ACC112 (cell line): Measurements from ENCODE around the gene F2RL2.

ENCODE experiments used
- H2AFZ ChIP-seq: fragments of 200-600 bp; sonication (generic); one replicate; pipeline ENCODE4 v1.6.0; 2017; ENCODE audit warnings: antibody characterized with exemption, low read length; ENCODE audit not compliant: unreplicated experiment
- H3K27ac ChIP-seq: fragments of 200-600 bp; sonication (generic); 2 replicates; pipeline ENCODE4 v1.5.1; 2014; ENCODE audit warnings: low read depth, mild to moderate bottlenecking, antibody characterized with exemption, low read length, moderate library complexity
- H3K27me3 ChIP-seq: fragments of 200-600 bp; sonication (generic); 2 replicates; pipeline ENCODE4 v1.6.1; 2014; ENCODE audit warnings: mild to moderate bottlenecking, antibody characterized with exemption, low read length, moderate library complexity, mixed read lengths; ENCODE audit not compliant: insufficient read depth
- H3K36me3 ChIP-seq: fragments of 200-600 bp; sonication (generic); 2 replicates; pipeline ENCODE4 v1.6.1; 2016; ENCODE audit warnings: mild to moderate bottlenecking, antibody characterized with exemption, low read length, moderate library complexity, mixed read lengths; ENCODE audit not compliant: insufficient read depth
- H3K4me1 ChIP-seq: fragments of 200-600 bp; sonication (generic); one replicate; pipeline ENCODE4 v1.6.1; 2016; ENCODE audit warnings: low read length, mixed read lengths; ENCODE audit not compliant: insufficient read depth, unreplicated experiment, control insufficient read depth
- H3K4me3 ChIP-seq: fragments of 200-600 bp; sonication (generic); 2 replicates; pipeline ENCODE4 v1.5.1; 2014; ENCODE audit warnings: mild to moderate bottlenecking, low read depth, low read length
- H3K79me2 ChIP-seq: fragments of 200-600 bp; sonication (generic); one replicate; pipeline ENCODE4 v1.6.0; 2016; ENCODE audit warnings: low read length; ENCODE audit not compliant: control insufficient read depth, unreplicated experiment, insufficient read depth

Gene F2RL2

DNA sequence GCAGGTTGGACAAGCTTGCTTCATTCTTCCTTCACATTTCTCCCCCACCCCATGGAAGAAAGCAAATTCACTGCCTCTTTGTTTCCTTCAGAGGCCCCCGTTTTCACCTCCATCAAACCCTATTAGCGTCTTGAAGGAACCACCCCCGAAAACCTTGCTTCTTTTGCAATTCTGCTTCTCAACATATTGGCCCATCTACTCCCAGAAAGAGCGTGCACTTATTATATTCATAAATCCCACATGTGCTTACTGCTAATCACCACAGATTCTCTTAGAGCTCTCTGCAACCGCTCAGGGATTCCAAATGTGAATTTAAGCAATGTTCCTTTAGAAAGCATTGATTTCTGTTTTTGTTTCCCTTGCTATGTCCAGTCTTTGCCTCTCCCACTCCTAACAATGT is 1.1 kb downstream of the F2RL2 start:
- Histone ChIP-seq H3K27me3 (no peaks in the 10 kb centered on the region), H3K36me3 (no peaks in the 10 kb centered on the region), H3K4me1 (peaks cover 14% of the 10 kb centered on the region), H3K4me3 (peak overlapping the region; percentile 34; the same call in 1 of the 2 replicates), H3K27ac (no peak overlapping the region), H2AFZ (no peak overlapping the region), H3K79me2 (no peaks in the 10 kb centered on the region)

DNA sequence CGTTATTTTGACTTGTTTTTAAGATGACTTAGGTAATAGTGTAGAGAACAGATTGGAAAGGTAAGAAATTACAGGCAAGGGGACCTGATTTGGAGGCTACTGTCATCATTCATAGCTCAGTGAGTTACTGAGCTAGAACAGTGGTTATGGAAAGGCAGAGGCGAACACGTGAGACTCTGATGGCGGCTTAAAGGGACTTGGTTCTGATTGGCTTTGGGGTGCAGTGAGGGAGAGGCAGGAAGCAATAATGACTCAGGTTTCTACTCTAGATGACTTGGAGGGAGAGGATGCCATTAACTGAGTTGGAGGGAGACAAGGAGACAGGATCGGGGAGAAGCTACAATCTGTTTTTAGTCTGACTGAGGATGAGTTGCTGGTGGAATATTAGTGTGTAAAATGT is 3.0 kb downstream of the F2RL2 start:
- H3K4me3 ChIP-seq = no peak overlapping the region
- no peaks in the 10 kb centered on the region for H3K36me3 ChIP-seq
- H3K27me3 ChIP-seq = no peaks in the 10 kb centered on the region
- H3K27ac ChIP-seq = no peak overlapping the region
- no peak overlapping the region for H2AFZ ChIP-seq
- H3K79me2 ChIP-seq = no peaks in the 10 kb centered on the region
- peaks cover 29% of the 10 kb centered on the region for H3K4me1 ChIP-seq

DNA sequence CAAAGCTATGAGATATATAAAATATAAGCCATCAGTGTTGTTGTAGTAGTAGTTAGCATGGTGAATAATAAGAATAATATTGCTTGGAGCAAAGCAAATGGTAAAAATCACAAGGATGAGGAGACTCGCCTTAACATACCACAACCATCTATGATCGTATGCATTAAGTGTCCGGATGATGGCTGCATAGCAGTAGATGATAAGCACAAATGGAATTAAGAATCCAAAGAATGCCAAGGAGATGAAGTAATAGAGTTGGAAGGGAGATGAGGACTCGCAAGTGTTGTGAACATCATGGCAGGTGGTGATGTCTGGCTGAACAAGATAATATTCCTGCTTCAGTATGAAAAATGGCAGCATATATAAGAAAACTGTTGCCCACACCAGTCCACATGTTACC is 5.5 kb downstream of the F2RL2 start:
- H3K27ac ChIP-seq = peak overlapping the region; percentile 76
- peaks cover 25% of the 10 kb centered on the region for H3K4me1 ChIP-seq

DNA sequence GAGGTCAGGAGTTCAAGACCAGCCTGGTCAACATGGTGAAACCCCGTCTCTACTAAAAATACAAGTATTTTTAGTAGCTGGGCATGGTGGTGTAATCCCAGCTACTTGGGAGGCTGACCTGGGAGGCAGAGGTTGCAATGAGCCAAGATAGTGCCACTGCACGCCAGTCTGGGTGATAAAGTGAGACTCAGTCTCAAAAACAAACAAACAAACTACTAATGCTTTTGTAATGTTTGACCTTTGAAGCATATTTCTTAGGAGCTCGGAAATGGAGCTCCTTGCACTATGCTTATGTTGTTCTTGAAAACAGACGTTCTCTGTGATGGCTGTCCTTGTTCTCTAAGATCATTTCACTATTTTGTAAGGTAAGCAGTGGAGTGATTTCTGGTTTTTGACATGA is 6.0 kb downstream of the F2RL2 start:
- Histone ChIP-seq H3K4me3 (peak overlapping the region; percentile 23; the same call in 1 of the 2 replicates), H3K36me3 (no peaks in the 10 kb centered on the region), H3K4me1 (peaks cover 25% of the 10 kb centered on the region), H3K79me2 (no peaks in the 10 kb centered on the region), H3K27me3 (no peaks in the 10 kb centered on the region), H2AFZ (no peak overlapping the region), H3K27ac (peak overlapping the region; percentile 76)

More for the DNA sequence above, 5.5 kb downstream of the F2RL2 start:
- Histone ChIP-seq H2AFZ (no peak overlapping the region), H3K79me2 (no peaks in the 10 kb centered on the region), H3K27me3 (no peaks in the 10 kb centered on the region), H3K4me3 (no peak overlapping the region), H3K36me3 (no peaks in the 10 kb centered on the region)

DNA sequence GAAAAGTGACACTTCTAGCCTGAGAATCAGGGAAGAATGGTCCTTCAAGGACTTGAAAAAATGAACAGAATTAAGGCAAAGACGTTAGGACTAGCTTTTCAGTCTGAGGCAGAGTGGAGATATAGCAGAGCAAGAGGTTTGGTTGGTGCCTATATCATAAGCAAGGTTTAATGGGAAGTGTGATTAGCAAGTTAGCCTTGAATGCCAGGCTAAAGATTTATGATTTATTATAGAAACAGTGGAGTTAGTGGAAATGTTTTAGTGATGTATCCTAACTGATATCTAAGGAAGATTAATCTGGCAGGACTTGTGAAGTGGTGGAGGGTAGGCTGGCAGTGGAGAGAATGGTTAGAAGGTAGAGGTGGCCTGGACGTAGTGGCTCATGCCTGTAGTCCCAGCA is 7.0 kb downstream of the F2RL2 start:
- no peaks in the 10 kb centered on the region for H3K27me3 ChIP-seq
- H3K79me2 ChIP-seq = no peaks in the 10 kb centered on the region
- H2AFZ ChIP-seq = no peak overlapping the region
- H3K4me3 ChIP-seq = no peak overlapping the region
- H3K4me1 ChIP-seq = peaks cover 25% of the 10 kb centered on the region
- H3K36me3 ChIP-seq = no peaks in the 10 kb centered on the region
- no peak overlapping the region for H3K27ac ChIP-seq

DNA sequence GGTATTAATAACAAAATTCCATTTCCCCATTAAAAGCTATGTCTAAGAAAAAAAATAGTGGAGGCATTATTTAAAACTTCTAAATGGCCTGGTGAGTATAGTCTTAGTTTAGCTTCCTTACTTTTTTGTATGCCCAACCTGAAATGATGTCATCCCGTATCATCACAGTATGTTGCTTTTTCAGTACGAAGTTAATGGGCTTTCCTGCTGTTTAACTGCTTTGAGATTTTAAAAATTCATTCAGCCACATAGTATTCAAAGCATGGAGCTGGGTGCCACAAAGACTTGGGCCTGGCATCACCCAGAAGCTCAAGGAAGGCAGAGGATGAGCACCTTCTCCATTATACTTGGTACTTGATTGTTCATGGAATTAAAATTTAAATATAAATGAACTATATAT is 7.4 kb downstream of the F2RL2 start:
- Histone ChIP-seq H3K79me2 (no peaks in the 10 kb centered on the region), H3K27me3 (no peaks in the 10 kb centered on the region), H3K4me1 (peaks cover 25% of the 10 kb centered on the region), H3K4me3 (no peak overlapping the region), H3K27ac (no peak overlapping the region), H3K36me3 (no peaks in the 10 kb centered on the region), H2AFZ (no peak overlapping the region)

DNA sequence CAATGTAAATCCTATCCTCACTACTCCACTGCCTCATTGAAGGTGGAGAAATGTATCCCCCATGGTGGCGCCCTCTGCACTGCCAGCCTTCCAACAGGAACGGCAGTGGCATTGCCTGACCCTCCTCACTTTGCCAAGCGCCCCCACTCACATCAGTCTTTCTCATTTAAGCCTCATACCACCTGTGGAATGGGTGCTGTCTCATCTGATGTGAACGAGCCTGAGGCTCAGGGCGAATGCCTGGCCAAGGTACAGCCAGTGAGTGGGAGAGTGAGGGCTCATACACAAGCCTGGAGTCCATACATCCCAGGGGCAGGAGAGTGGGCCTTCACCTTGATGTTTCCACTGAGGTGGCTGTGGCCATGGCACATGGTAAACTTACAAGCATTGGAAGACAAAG is 10.3 kb downstream of the F2RL2 start:
- Histone ChIP-seq H3K27ac (no peak overlapping the region), H3K4me3 (no peak overlapping the region), H3K79me2 (no peaks in the 10 kb centered on the region), H3K27me3 (no peaks in the 10 kb centered on the region), H2AFZ (no peak overlapping the region), H3K4me1 (peaks cover 24% of the 10 kb centered on the region), H3K36me3 (no peaks in the 10 kb centered on the region)

DNA sequence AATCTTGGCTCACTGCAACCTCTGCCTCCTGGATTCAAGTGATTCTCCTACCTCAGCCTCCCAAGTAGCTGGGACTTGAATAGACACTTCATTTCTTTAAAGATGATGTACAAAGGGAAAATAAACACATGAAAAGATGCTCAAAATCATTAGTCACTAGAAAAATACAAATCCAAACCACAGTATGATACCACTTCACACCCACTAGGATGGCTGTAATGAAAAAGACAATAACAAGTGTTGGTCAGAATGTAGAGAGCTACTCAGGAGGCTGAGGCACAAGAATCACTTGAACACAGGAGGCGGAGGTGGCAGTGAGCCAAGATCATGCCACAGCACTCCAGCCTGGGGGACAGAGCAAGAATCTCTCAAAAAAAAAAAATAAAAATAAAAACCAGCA is 13.0 kb downstream of the F2RL2 start:
- Histone ChIP-seq H3K4me1 (peaks cover 5% of the 10 kb centered on the region), H3K27ac (no peak overlapping the region), H3K79me2 (no peaks in the 10 kb centered on the region), H3K27me3 (no peaks in the 10 kb centered on the region), H3K4me3 (no peak overlapping the region), H3K36me3 (no peaks in the 10 kb centered on the region), H2AFZ (no peak overlapping the region)

DNA sequence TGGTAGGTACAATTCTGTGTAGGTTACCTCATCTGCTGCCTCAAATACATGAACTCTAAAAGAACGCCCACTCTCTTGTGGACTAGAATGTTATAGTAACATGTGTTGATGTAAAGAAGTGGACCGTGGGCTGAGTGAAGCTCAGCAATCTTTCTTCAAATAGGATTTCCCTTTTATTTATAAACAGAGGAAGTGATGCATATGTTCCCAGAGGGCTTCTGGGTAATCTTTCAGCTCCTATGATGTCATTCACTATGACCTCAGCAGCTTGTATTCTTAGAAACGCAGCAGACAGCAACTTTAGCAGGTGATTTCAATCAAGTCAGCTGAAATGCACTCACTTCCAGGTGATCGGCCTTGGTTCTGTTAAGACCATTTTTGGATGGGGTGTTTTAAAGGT is 14.4 kb downstream of the F2RL2 start:
- Histone ChIP-seq H3K27ac (no peak overlapping the region), H2AFZ (no peak overlapping the region), H3K79me2 (no peaks in the 10 kb centered on the region), H3K27me3 (no peaks in the 10 kb centered on the region), H3K4me1 (peaks cover 14% of the 10 kb centered on the region), H3K36me3 (no peaks in the 10 kb centered on the region), H3K4me3 (no peak overlapping the region)

DNA sequence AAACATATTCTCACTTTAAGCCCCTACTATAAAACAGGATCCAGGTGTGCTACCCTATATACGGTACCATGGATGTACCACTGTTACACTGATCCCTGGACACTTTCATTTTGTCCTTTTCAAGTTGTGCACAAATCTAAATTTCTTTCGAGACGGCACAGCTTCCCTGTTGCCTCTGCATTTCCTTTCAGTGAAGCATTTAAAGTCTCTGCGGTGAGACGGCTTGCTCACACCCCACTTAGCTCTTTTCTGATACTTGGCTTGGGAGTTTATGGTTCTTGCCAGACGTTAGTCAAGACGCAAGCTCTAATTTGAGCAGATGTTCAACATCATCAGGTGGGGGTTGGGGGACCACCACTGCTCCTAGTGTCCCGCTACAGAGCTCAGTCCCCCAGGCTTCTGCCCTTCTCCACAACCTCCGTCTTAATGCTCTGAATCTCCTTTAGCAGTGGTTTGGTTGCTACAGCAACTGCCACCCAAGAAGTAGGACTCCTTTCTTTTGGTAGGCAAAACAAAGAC is 15.8 kb downstream of the F2RL2 start:
- no peaks in the 10 kb centered on the region for H3K79me2 ChIP-seq
- H3K4me1 ChIP-seq = peaks cover 14% of the 10 kb centered on the region
- H3K36me3 ChIP-seq = no peaks in the 10 kb centered on the region
- H3K27ac ChIP-seq = no peak overlapping the region
- no peak overlapping the region for H3K4me3 ChIP-seq
- H2AFZ ChIP-seq = no peak overlapping the region
- no peaks in the 10 kb centered on the region for H3K27me3 ChIP-seq

DNA sequence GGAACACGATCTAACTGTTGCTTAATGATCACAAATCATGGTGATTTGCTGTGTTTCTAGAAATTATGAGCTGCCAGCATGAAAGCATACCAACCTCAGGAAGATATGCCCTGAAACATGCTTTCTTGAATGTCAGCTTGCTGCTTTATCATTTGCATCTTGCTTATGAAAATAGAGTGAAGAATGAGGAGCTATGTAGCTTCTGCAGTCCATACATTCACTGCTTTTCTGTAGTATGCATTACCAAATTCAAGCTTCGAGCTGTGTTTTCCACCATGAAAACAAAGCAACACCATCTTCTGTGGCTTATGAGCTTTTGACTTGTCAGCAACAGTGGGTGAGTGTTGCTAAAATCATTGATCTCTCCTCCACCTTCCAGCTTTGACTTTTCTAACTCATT is 16.5 kb downstream of the F2RL2 start:
- H3K27ac ChIP-seq = no peak overlapping the region
- no peak overlapping the region for H3K4me3 ChIP-seq

More for the DNA sequence above, 16.5 kb downstream of the F2RL2 start:
- peaks cover 14% of the 10 kb centered on the region for H3K4me1 ChIP-seq
- H3K27me3 ChIP-seq = no peaks in the 10 kb centered on the region
- no peaks in the 10 kb centered on the region for H3K36me3 ChIP-seq
- H2AFZ ChIP-seq = no peak overlapping the region
- H3K79me2 ChIP-seq = no peaks in the 10 kb centered on the region
